ENCODE data around the gene ELMO2.

ELMO2 gene

GRCh38 chr20:46333161-46333991 lies 73.0 kb downstream of the ELMO2 start:
- DNase-seq (ENCODE audit: low spot score) = no peak

- DNase-seq (ENCODE audit: low spot score) = no peak
These were observed 73.8 kb downstream of the ELMO2 start for GRCh38 chr20:46332373-46333160.

- no peak for DNase-seq (ENCODE audit: low spot score)
These were observed 74.6 kb downstream of the ELMO2 start for GRCh38 chr20:46331611-46332361.

DNA sequence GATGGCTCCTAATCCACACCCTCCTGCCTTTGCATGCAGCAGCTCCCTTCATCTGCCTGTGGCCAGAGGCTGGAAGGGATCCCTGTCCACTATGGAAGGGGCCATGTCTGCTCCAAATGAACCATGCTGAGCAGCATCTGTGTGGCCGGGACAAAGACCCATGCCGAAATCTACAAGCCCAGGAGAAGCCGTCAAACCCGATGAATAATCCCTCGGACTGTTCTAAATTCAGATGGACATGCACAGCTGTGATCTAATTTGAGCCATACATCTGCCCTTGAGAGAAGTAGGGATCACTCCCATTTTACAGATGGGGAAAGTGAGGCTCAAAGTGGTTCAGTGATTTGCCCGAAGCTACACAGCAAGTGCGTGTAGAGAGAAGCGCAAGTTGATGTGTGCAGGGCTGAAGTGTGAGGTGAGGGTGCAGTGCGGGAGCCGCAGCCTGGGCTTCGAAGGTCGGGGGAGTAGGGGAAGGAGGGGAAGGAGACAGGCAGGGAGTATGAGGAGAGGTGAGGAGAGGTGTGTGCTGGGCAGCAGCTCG lies 75.5 kb downstream of the ELMO2 start:
- no peak for DNase-seq (ENCODE audit: low spot score)

- DNase-seq (ENCODE audit: low spot score) = peak; percentile 21
These were observed 76.2 kb downstream of the ELMO2 start for GRCh38 chr20:46330072-46330763.

- DNase-seq (ENCODE audit: low spot score) = no peak
These were observed 78.1 kb downstream of the ELMO2 start for GRCh38 chr20:46328200-46328882.

- no peak for DNase-seq (ENCODE audit: low spot score)
These were observed 78.9 kb downstream of the ELMO2 start for GRCh38 chr20:46327557-46327956.

DNA sequence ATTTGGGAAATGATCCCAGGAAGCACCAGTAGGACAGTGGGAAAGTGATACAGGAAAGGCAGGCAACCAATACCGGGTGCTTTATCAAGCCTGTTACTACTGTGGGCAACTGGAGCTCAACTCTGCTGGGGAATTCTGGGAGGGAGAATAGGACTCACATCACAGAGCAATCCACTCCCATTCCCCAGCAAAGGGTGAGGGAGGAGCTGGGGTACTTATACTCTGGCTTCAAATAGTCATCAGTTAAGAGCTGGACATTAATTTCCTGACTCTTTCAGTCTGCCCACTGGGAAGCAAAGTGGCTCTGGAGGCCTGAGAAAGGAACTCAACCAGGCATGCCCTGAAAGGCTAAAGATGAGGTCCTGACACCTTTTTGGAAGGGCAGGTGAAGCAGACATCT lies 80.6 kb downstream of the ELMO2 start:
- DNase-seq (ENCODE audit: low spot score) = no peak

- peak; percentile 44 for DNase-seq (ENCODE audit: low spot score)
These were observed 81.3 kb downstream of the ELMO2 start for GRCh38 chr20:46324960-46325703.

DNA sequence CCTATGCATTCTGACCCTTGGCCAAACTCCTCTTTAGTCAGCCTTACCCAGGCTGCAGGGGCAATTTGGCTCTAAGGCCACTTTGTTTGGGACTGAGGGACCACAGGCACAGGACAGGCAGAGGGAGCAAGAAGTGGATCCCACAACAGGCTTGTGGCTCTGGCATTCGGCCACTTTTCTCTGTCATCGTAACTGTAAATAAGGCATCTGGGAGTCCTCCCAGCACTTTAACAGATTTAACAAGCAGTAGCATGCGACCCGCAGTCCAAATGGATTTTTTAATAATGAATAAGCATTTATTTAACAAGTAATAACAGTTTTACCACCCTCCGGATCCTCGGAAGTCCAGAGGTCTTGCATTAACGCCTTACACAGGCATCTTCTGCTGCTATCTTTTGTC lies 82.0 kb downstream of the ELMO2 start:
- DNase-seq (ENCODE audit: low spot score) = no peak

DNA sequence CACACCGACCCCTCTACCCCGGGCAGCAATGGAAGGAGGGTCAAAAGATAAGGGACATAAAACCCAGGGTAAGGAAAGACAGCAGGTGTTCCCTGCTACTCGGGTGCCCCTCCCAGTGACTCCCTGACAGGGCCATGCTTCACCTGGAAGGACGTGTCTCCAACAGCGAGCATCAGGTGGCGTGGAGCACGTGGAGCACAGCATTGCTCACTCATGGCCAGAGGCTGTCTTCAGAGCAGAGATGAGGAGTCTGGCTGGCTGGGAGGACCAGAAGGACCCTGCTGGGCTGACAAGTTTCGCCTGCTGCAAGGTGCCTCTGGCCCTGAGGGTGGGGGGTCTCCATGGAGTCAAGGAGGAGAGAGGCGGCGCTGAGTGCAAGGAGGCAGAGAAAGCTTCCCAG lies 82.9 kb downstream of the ELMO2 start:
- DNase-seq (ENCODE audit: low spot score) = no peak

DNA sequence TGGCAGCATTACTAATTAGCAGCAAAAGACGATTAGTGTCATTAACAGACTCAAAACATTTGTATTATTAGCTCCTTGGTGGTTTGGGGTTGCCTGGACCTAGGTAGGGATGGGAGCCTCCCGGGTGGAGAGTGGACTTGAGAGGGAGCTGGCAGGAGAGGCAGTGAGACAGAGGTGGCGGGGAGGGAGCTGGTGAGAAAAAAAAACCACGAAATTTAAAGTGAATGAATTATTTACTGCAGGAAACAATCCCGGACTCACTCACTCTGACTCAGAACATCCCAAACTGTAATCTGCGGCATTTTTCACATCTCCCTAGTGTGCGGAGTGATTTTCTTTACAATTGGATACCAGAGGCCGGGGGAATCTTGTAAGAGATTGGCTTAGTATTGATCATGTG lies 83.8 kb downstream of the ELMO2 start:
- no peak for DNase-seq (ENCODE audit: low spot score)

- DNase-seq (ENCODE audit: low spot score) = no peak
These were observed 88.7 kb downstream of the ELMO2 start for GRCh38 chr20:46317685-46318177.

- no peak for DNase-seq (ENCODE audit: low spot score)
These were observed 89.3 kb downstream of the ELMO2 start for GRCh38 chr20:46316984-46317684.
